OCI-LY7 (cell line): ENCODE data around the gene DLGAP1. TPM values are rescaled to one million over a fixed set of nuclear protein-coding genes. Genes with fewer than 3 reads are reported as not detected.

Experiments used
- BruUV-seq: library from RNA; stranded (reverse); fragments of 400-500 nt; replicated peaks from 2 replicates; lab custom pipeline; 2021; lab: Mats Ljungman, UMichigan
- CTCF ChIA-PET: fragments of 300-600 bp; sonication (Branson Sonifier 250); formaldehyde crosslinking; loops from one replicate; lab custom pipeline; 2022; ENCODE audit warnings: antibody characterized with exemption; ENCODE audit not compliant: unreplicated experiment; lab: Charles Lee
- POLR2A ChIA-PET: fragments of 300-600 bp; sonication (Branson Sonifier 250); formaldehyde crosslinking; loops from one replicate; lab custom pipeline; 2022; ENCODE audit warnings: antibody characterized with exemption; lab: Charles Lee
- DNase-seq: peaks from one replicate; pipeline ENCODE4 v3.0.0-alpha.2; 2015; ENCODE audit warnings: low spot score
- H2AFZ ChIP-seq: fragments of 200-600 bp; sonication (generic), shearing (Covaris generic); 2 replicates; pipeline ENCODE4 v1.6.1; 2014; ENCODE audit warnings: mild to moderate bottlenecking, antibody characterized with exemption, low read length, moderate library complexity
- H3K27ac ChIP-seq: fragments of 200-600 bp; sonication (generic); 2 replicates; pipeline ENCODE4 v1.5.1; 2014; ENCODE audit warnings: mixed run types, low read depth, mild to moderate bottlenecking, moderate library complexity, low read length, inconsistent platforms; ENCODE audit not compliant: poor library complexity, severe bottlenecking
- H3K36me3 ChIP-seq: fragments of 200-600 bp; sonication (generic); 2 replicates; pipeline ENCODE4 v1.6.1; 2014; ENCODE audit warnings: mild to moderate bottlenecking, antibody characterized with exemption, low read length, moderate library complexity, mixed read lengths; ENCODE audit not compliant: insufficient read depth
- H3K4me1 ChIP-seq: fragments of 200-600 bp; sonication (generic); 2 replicates; pipeline ENCODE4 v1.5.1; 2014; ENCODE audit warnings: mild to moderate bottlenecking, low read length; ENCODE audit not compliant: insufficient read depth, poor library complexity, severe bottlenecking
- H3K4me2 ChIP-seq: fragments of 200-600 bp; sonication (generic); 2 replicates; pipeline ENCODE4 v1.6.1; 2014; ENCODE audit warnings: mild to moderate bottlenecking, low read length
- H3K4me3 ChIP-seq: fragments of 200-600 bp; sonication (generic); 2 replicates; pipeline ENCODE4 v1.5.1; 2014; ENCODE audit warnings: mild to moderate bottlenecking, low read depth, low read length; ENCODE audit not compliant: poor library complexity, severe bottlenecking
- H3K79me2 ChIP-seq: fragments of 200-600 bp; sonication (generic); 2 replicates; pipeline ENCODE4 v1.6.1; 2016; ENCODE audit warnings: low read depth, mild to moderate bottlenecking, low read length, moderate library complexity, mixed read lengths; ENCODE audit not compliant: insufficient read depth
- H3K9me2 ChIP-seq: fragments of 200-600 bp; sonication (generic); 2 replicates; pipeline ENCODE4 v1.6.1; 2016; ENCODE audit warnings: mild to moderate bottlenecking, low read length, mixed read lengths; ENCODE audit not compliant: insufficient read depth
- H3K9me3 ChIP-seq: fragments of 200-600 bp; sonication (generic); 2 replicates; pipeline ENCODE4 v1.6.1; 2014; ENCODE audit warnings: mild to moderate bottlenecking, mixed run types, low read length, mixed read lengths
- H4K20me1 ChIP-seq: fragments of 200-600 bp; sonication (generic); 2 replicates; pipeline ENCODE4 v1.6.1; 2014; ENCODE audit warnings: mild to moderate bottlenecking, antibody characterized with exemption, low read length, moderate library complexity, mixed read lengths; ENCODE audit not compliant: insufficient read depth
- EZH2phosphoT487 ChIP-seq: fragments of 200-600 bp; sonication (generic); IDR thresholded peaks from 2 replicates; pipeline ENCODE4 v1.6.1; 2018; ENCODE audit warnings: low read depth, borderline replicate concordance, mild to moderate bottlenecking, mixed run types, antibody characterized with exemption, low read length, moderate library complexity, mixed read lengths
- intact Hi-C: fragments of 100-400 bp; cut with micrococcal nuclease; formaldehyde crosslinking; loops from one replicate; pipeline ENCODE4 v1.10.0; 2022; ENCODE audit not compliant: unreplicated experiment
- total RNA-seq, 2 experiments: library from RNA; depleted of rRNA in 1 of 2; stranded (reverse); fragments of >200 nt in 1 of 2; shearing (Covaris generic) in 1 of 2; gene quantifications; 2 replicates each; pipeline ENCODE4 v1.2.3, GENCODE V29; 2014 to 2022
- TF ChIP-seq, protein P1 (sequence below): fragments of 200-600 bp; sonication (generic); conservative IDR thresholded peaks from 2 replicates; pipeline ENCODE4 v1.5.1; 2014; ENCODE audit warnings: mild to moderate bottlenecking, antibody characterized with exemption, low read length, moderate library complexity, mixed read lengths

The DLGAP1 gene
- total RNA-seq, 2 experiments from 2014 or later, result 0.22 TPM; not detected in 1

DNA sequence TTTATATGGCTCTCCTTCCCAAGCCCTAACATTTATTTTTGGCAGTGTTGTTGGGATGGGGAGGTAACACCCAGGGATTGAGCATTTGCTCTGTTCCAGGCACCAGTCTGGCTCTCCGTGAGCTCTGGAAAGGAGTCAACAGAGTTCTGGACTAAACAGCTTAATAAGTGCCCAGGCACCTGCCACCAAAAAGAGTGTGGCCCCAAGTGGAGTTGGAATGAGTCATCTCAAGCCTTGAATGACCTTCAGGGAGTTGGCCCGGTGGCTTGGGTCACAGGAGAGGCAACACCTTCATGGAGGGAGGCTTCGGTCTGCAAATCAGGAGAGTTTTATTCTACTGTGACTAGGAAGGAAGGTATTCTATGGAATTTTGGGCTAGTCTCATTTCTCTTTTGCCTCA, 203.2 kb downstream of the DLGAP1 start:
- H2AFZ ChIP-seq, result no peak overlapping the region
- H4K20me1 ChIP-seq, result no peaks in the 10 kb centered on the region
- H3K27ac ChIP-seq, result no peak overlapping the region
- H3K36me3 ChIP-seq, result no peaks in the 10 kb centered on the region
- intact Hi-C loops, result no loop called here
- no peak overlapping the region for H3K4me2 ChIP-seq
- POLR2A ChIA-PET, result interaction anchor here (1.0 kb wide), 1 partner anchor 14 kb away, joined by 3 read pairs; no protein-coding TSS in a partner anchor
- CTCF ChIA-PET, result no interaction called here
- no peaks in the 10 kb centered on the region for H3K79me2 ChIP-seq
- H3K4me1 ChIP-seq, result no peaks in the 10 kb centered on the region
- no peak for DNase-seq
- no peaks in the 10 kb centered on the region for H3K9me2 ChIP-seq
- no TSS peak for BruUV-seq
- no peaks in the 10 kb centered on the region for H3K9me3 ChIP-seq
- no peak overlapping the region for H3K4me3 ChIP-seq
- TF ChIP-seq, protein P1, sequence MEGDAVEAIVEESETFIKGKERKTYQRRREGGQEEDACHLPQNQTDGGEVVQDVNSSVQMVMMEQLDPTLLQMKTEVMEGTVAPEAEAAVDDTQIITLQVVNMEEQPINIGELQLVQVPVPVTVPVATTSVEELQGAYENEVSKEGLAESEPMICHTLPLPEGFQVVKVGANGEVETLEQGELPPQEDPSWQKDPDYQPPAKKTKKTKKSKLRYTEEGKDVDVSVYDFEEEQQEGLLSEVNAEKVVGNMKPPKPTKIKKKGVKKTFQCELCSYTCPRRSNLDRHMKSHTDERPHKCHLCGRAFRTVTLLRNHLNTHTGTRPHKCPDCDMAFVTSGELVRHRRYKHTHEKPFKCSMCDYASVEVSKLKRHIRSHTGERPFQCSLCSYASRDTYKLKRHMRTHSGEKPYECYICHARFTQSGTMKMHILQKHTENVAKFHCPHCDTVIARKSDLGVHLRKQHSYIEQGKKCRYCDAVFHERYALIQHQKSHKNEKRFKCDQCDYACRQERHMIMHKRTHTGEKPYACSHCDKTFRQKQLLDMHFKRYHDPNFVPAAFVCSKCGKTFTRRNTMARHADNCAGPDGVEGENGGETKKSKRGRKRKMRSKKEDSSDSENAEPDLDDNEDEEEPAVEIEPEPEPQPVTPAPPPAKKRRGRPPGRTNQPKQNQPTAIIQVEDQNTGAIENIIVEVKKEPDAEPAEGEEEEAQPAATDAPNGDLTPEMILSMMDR, result no peak
- no peak for TF ChIP-seq EZH2phosphoT487

DNA sequence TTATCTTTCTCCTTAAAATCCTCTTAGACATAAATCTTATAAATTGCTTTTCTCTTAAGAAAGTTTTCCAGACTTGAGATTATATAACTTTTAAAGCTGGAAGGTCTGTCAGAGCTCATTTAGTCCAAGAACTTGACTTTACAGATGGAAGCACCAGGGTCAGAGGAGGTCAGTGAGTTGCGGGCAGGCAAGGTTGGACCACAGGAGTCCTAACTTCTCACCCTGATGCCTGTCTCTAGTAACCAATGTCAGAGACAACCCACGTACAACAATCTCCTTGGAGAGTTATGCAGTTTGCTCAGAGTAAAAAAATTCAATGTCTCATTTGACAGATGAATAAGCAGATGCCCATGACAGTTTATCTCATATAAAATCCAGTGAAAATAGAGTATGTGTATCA, 203.9 kb downstream of the DLGAP1 start:
- no peaks in the 10 kb centered on the region for H3K9me3 ChIP-seq
- no peak for TF ChIP-seq EZH2phosphoT487
- TF ChIP-seq, protein P1, result no peak
- DNase-seq, result no peak
- H4K20me1 ChIP-seq, result no peaks in the 10 kb centered on the region
- intact Hi-C loops, result no loop called here
- no peaks in the 10 kb centered on the region for H3K79me2 ChIP-seq
- no peaks in the 10 kb centered on the region for H3K4me1 ChIP-seq
- no TSS peak for BruUV-seq
- CTCF ChIA-PET, result no interaction called here
- no peak overlapping the region for H3K4me2 ChIP-seq
- H2AFZ ChIP-seq, result no peak overlapping the region
- H3K27ac ChIP-seq, result no peak overlapping the region
- POLR2A ChIA-PET, result interaction anchor here (1.0 to 1.1 kb wide), 2 partner anchors 15 to 16 kb away, joined by 3 read pairs; no protein-coding TSS in a partner anchor
- no peaks in the 10 kb centered on the region for H3K36me3 ChIP-seq
- no peaks in the 10 kb centered on the region for H3K9me2 ChIP-seq
- H3K4me3 ChIP-seq, result no peak overlapping the region

- Histone ChIP-seq H3K79me2 (no peaks in the 10 kb centered on the region), H3K36me3 (no peaks in the 10 kb centered on the region), H3K4me1 (no peaks in the 10 kb centered on the region), H3K9me3 (no peaks in the 10 kb centered on the region), H4K20me1 (no peaks in the 10 kb centered on the region), H2AFZ (no peak overlapping the region), H3K27ac (no peak overlapping the region), H3K4me2 (no peak overlapping the region), H3K4me3 (no peak overlapping the region), H3K9me2 (no peaks in the 10 kb centered on the region)
- DNase-seq, result no peak
- ChIA-PET CTCF (interaction anchor here (0.6 kb wide), 1 partner anchor 913 kb away, joined by 3 read pairs; no protein-coding TSS in a partner anchor), POLR2A (interaction anchor here (1.1 kb wide), 1 partner anchor 15 kb away, joined by 3 read pairs; no protein-coding TSS in a partner anchor)
- no TSS peak for BruUV-seq
- TF ChIP-seq, protein P1, result no peak
- no peak for TF ChIP-seq EZH2phosphoT487
- intact Hi-C loops, result no loop called here
Observed at GRCh38 chr18:4250141-4250540, 205.0 kb downstream of the DLGAP1 start.
